ENCODE data around the gene EXD3. TPM values are rescaled to one million over a fixed set of nuclear protein-coding genes. Genes with fewer than 3 reads are reported as not detected.

The EXD3 gene
- total RNA-seq, 1 experiment from 2014 or later, result 15.3 TPM

DNA sequence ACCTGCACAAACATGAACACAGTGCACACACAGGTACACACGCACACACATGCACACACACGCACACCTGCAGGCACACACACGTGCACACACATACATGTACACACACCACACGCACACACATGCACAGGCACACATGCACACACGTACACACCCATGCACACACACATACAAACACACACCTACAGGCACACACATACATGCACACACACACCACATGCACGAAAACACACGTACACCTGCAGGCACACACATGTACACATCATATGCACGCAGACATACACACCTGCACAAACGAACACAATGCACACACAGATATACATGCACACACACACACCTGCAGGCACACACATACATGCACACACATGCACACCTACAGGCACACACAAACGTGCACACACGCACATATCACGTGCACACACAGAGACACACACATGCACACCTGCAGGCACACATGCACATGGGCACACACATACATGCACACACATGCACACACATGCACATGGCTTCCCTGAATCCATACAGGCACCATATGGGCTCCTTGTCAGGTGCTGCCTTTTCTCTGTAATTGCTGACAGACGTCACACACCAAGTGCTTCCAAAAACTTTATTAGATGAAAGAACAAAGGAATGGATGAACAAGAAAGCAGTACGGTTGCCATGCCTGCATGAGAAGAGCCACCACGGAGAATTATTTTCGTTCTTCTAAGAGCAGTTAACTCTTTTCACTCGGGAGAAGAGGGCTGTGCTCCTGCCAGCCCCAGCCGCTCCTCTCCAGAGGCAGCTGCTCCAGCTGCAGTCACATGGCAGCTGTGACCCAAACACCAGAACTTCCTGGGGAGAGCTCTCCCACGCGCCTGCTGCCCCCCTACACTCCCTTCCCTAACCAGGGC lies 57.2 kb downstream of the EXD3 start:
- H2BK20ac ChIP-seq (ENCODE audit: low read depth, low read length, poor library complexity, severe bottlenecking), result no peak overlapping the region
- no peak overlapping the region for H3K27ac Mint-ChIP-seq
- no peak for TF ChIP-seq CTCF (conservative IDR thresholded peaks at IDR 0.05)

More for the DNA sequence above, 57.2 kb downstream of the EXD3 start:
- Histone ChIP-seq H3K27ac (ENCODE audit: insufficient read length, low read depth, low read length) (no peak overlapping the region), H2BK5ac (ENCODE audit: insufficient read length, low read length) (no peak overlapping the region), H2BK120ac (ENCODE audit: low read depth, low read length, poor library complexity, severe bottlenecking) (no peak overlapping the region), H2BK15ac (ENCODE audit: low read depth, low read length) (no peak overlapping the region), H4K5ac (ENCODE audit: insufficient read length, low read depth, low read length) (no peak overlapping the region), H3K23me2 (ENCODE audit: insufficient read length, low read depth, low read length, poor library complexity, severe bottlenecking) (no peaks in the 10 kb centered on the region), H3K79me1 (ENCODE audit: insufficient read depth, low read depth, low read length, poor library complexity, severe bottlenecking) (no peaks in the 10 kb centered on the region), H4K91ac (ENCODE audit: insufficient read length, low read depth, low read length) (no peak overlapping the region), H3T11ph (ENCODE audit: low read length) (no peak overlapping the region), H2AK5ac (ENCODE audit: insufficient read length, low read length) (no peak overlapping the region), H3K4ac (ENCODE audit: low read depth, low read length) (no peak overlapping the region), H4K8ac (replicated peaks; ENCODE audit: insufficient read length, low read depth, low read length) (no peak overlapping the region), H3K18ac (ENCODE audit: insufficient read length, low read depth, low read length) (no peak overlapping the region), H3K79me2 (ENCODE audit: insufficient read depth, low read length) (no peaks in the 10 kb centered on the region), H3K27me3 (ENCODE audit: insufficient read depth, low read length) (no peaks in the 10 kb centered on the region), H3K9ac (ENCODE audit: extremely low read depth, insufficient read length, low read length) (no peak overlapping the region), H3K23ac (ENCODE audit: insufficient read length, low read depth, low read length) (no peak overlapping the region), H3K56ac (ENCODE audit: insufficient read length, low read depth, low read length) (no peak overlapping the region), H4K20me1 (ENCODE audit: control insufficient read depth, insufficient read depth, insufficient read length) (no peaks in the 10 kb centered on the region), H3K4me2 (ENCODE audit: insufficient read depth, insufficient read length, low read length) (no peak overlapping the region), H3K9me3 (ENCODE audit: control insufficient read depth, low read depth, low read length) (no peaks in the 10 kb centered on the region), H3K14ac (ENCODE audit: insufficient read depth, low read length) (no peak overlapping the region), H3K4me1 (ENCODE audit: insufficient read depth, low read length) (no peaks in the 10 kb centered on the region), H2AFZ (ENCODE audit: low read length) (no peak overlapping the region), H2BK12ac (ENCODE audit: insufficient read length, low read depth, low read length) (no peak overlapping the region)
- WGBS (ENCODE audit: extremely low coverage, insufficient read length, low lambda C conversion rate), result no CpG with 5 or more reads among the region's 20 CpGs
- Mint-ChIP-seq H3K9me3 (peaks cover 4 to 31% of the 10 kb centered on the region in 2 experiments; a peak in 4 of 5 replicates), H3K36me3 (ENCODE audit: insufficient read depth in 1 of 3, low read depth in 3 of 3) (peaks cover 0 to 5% (median 0%) of the 10 kb centered on the region in 3 experiments; a peak in 2 of 7 replicates), H3K4me1 (no peaks in the 10 kb centered on the region), H3K27me3 (ENCODE audit: low read depth) (peaks cover 14% of the 10 kb centered on the region), H3K4me3 (no peak overlapping the region)
- no peak for DNase-seq
